GM12892 (cell line): ENCODE data around the gene HPRT1.

Source experiments
- POLR2A ChIP-seq: IDR thresholded peaks from 2 replicates; pipeline ENCODE4 v1.6.1; 2011; ENCODE audit warnings: low read depth, low read length, control low read depth
- POLR2AphosphoS5 ChIP-seq: IDR thresholded peaks from 2 replicates; pipeline ENCODE4 v1.6.1; 2011; ENCODE audit warnings: low read depth, low read length, control low read depth
- TAF1 ChIP-seq: IDR thresholded peaks from 2 replicates; pipeline ENCODE4 v1.6.1; 2011; ENCODE audit warnings: low read depth, mild to moderate bottlenecking, control low read depth, low read length, borderline replicate concordance

GRCh38 chrX:134459683-134460004 lies 321 bp upstream of the HPRT1 start:
- TF ChIP-seq POLR2A (no peak), POLR2AphosphoS5 (no peak), TAF1 (no peak)
